DMS53 (cell line): ENCODE data around the gene SHOX.
"Not testable (repeated sequence)": the region's sequence is repeated elsewhere in the genome, so short reads cannot be mapped to it uniquely, and the experiment has no call there.

ENCODE experiments used
- DNase-seq: peaks from one replicate; lab custom pipeline; 2025; lab: John Stamatoyannopoulos, UW

The SHOX gene

DNA sequence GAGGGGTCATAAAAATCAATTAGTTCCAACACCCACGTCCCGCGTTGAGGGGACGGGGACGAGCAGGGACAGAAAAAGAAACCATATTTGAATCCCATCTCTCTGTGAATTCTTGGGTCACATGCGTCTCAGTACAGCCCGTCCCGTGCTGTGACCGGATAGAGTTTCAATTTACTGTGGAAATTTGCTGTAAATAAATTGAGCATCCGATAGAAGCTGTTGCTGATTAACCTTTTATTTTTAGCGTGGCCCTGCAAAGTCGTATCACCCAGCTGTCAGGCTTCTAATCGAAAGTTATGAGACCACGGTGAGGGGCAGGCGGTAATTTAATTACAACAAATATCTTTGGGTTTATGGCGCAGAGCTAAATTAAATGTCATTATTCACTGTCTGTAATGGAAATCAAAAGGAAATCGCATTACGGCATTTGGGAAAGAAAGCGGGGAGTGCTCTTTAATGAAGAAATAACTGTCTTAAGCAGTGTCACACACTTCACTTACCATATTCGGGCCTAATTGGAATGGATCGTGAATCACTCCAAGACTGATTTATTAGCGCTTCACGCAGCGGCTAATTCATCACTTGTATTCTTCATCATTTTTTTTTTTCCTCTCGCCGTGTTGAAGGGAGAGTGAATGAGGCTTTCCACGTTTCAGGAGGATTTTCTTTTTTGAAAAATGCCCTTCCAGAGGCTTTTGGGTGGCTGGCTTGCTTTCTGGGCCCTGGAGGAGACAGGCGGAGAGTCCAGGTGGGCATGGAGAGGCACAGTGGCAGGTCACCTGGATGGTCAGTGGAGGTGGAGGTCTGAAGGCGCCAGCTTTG is 7.3 kb downstream of the SHOX start:
- no peak for DNase-seq

DNA sequence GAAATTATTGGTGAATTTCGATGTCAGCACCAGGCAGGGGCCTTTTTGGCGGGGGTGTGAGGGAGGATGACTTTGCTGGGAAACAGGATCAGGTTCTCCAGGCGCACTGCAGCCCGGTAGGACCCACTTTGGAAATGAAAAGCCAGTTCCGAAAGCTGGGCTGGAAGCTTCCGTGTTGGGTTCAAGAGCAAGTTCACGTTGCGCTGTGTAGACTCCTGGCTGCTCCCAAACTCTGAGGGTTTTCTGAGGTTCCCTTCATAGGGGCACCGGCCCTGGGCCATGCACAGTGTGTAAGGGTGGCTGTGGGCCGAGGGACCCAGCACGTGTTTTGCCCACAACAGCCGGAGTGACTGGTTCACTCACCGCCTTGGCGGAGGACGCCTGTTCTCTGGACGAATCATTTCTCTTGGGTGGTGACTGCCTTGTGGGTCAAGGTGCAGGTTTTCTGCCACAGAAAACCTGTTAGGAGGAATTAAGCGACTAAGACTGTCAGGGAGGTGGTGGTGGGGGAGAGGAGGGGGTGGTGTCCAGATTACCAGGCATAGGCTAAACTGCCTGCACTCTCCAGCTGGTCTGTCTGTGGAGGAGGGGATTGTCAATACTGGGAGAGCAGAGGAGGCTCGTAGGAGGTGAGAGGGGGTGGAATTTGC is 8.0 kb downstream of the SHOX start:
- DNase-seq = no peak

- no peak for DNase-seq
Observed at GRCh38 chrX:639151-639550, 8.6 kb downstream of the SHOX start.

DNA sequence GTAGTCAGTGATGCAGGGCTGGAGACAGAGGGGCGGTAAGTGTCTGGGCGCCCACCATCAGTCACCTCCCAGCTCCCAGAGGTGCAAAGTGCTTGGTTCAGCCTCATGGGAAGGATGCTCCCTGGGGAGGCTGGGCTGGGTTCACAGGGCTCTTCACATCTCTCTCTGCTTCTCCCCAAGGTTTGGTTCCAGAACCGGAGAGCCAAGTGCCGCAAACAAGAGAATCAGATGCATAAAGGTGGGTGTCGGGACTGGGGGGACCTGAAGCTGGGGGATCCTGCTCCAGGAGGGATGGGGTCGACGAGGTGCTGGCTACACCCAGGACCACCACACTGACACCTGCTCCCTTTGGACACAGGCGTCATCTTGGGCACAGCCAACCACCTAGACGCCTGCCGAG is 10.1 kb downstream of the SHOX start:
- DNase-seq = no peak

DNA sequence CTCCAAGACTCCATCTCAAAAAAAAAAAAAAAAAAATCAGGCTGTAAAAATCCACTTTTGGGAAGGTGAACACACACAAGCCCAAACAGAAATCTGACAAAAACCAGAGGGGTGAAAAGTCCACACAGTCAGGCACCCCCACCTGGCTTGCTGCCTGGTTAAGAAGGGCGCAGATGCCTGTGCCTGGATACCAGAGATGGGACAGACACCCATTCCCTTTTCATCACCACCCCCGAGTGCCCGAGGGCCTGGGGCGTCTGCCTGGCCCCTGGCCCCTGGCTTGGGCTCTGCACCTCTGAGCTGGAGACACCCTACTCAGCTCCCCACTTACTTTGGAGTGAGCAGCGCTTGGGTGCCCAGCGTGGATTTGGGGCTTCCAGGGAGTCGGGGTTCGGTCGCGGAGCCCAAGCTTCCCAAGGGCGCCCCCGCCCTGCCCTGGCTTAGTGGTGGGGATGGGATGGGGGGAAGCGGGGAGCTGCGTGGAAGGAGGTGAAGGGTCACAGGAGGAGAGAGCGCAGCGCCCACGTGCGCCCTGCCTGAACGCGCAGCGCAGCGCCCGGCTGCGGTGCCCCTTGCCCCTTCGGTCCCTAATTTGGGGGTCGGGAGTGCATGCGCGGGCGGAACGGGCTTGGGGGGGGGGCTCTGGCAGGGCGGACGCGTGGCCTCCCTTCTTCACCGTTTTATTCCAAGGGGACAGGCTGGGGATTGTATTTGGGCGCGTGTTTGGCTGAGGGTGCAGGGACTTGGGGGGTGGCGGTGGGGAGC is 11.3 kb downstream of the SHOX start:
- no peak for DNase-seq

DNA sequence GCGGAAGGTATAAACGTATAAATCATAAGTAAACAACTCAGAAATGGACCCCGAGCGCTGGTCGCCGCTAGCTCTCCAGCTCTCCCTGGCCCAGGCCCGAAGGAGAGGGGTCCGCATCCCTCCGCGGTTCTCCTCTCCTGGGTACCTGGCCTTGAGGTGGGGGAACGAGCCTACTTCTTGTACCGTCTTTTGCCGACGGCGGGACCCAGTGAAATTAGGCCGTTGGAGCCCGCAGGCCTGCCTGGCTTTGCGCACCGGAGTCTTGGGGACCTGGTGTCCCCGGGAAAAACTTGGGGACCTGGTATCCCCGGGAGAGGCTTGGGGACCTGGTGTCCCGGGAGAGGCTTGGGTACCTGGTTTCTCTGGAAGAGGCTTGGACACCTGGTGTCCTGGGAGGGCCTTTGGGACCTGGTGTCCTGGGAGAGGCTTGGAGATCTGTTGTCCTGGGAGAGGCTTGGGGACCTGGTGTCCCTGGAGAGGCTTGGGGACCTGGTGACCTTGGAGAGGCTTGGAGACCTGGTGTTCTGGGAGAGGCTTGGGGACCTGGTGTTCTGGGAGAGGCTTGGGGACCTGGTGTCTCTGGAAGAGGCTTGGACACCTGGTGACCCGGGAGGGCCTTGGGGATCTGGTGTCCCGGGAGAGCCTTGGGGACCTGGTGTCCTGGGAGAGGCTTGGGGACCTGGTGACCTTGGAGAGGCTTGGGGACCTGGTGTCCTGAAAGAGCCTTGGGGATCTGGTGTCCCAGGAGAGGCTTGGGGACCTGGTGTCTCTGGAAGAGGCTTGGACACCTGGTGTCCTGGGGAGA is 12.0 kb downstream of the SHOX start:
- no peak for DNase-seq

GRCh38 chrX:643241-643595 is 12.6 kb downstream of the SHOX start:
- DNase-seq = no peak

DNA sequence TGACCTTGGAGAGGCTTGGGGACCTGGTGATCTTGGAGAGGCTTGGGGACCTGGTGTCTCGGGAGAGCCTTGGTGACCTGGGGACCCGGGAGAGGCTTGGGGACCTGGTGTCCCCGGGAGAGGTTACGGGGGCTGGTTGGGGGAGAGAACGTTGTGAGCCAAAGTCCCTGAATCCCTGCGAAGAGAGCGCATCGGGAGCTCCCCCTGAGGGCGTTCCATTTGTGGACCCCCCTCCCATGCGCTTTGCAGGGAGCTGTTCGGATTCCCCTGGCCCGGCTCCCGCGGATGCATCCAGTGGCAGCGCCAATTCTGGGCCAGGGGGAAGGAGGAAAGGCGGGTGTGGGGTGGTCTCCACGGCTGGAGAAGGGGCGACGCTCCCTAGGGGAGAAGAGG is 13.3 kb downstream of the SHOX start:
- no peak for DNase-seq

DNA sequence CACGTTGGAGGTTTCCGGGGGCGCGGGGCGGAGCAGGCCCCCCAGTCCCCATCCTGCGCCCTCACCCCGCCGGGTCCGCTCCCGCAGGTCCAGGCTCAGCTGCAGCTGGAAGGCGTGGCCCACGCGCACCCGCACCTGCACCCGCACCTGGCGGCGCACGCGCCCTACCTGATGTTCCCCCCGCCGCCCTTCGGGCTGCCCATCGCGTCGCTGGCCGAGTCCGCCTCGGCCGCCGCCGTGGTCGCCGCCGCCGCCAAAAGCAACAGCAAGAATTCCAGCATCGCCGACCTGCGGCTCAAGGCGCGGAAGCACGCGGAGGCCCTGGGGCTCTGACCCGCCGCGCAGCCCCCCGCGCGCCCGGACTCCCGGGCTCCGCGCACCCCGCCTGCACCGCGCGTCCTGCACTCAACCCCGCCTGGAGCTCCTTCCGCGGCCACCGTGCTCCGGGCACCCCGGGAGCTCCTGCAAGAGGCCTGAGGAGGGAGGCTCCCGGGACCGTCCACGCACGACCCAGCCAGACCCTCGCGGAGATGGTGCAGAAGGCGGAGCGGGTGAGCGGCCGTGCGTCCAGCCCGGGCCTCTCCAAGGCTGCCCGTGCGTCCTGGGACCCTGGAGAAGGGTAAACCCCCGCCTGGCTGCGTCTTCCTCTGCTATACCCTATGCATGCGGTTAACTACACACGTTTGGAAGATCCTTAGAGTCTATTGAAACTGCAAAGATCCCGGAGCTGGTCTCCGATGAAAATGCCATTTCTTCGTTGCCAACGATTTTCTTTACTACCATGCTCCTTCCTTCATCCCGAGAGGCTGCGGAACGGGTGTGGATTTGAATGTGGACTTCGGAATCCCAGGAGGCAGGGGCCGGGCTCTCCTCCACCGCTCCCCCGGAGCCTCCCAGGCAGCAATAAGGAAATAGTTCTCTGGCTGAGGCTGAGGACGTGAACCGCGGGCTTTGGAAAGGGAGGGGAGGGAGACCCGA is 14.0 kb downstream of the SHOX start:
- no peak for DNase-seq

- no peak for DNase-seq
Observed at GRCh38 chrX:646228-646495, 15.6 kb downstream of the SHOX start.

GRCh38 chrX:646796-647195 is 16.2 kb downstream of the SHOX start:
- DNase-seq = no peak

DNA sequence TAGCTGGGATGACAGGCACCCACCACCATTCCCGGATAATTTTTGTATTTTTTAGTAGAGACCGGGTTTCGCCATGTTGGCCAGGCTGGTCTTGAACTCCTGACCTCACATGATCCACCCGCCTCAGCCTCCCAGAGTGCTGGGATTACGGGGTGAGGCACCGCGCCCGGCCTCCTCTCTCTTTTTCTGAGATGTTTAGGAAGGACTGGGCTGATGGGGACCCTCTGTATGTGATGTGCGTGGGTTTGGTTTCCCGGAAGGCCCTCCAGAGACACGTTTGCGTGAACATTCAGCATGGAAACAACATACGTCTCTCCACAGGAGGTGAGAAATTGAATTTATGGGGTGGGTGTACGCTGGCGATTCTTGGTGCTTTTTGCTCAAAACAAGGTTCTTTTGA is 18.6 kb downstream of the SHOX start:
- no peak for DNase-seq

GRCh38 chrX:650324-650723 is 19.7 kb downstream of the SHOX start:
- DNase-seq = no peak

GRCh38 chrX:650811-651210 is 20.2 kb downstream of the SHOX start:
- DNase-seq = no peak

GRCh38 chrX:651922-652321 is 21.3 kb downstream of the SHOX start:
- DNase-seq = not testable (repeated sequence)

DNA sequence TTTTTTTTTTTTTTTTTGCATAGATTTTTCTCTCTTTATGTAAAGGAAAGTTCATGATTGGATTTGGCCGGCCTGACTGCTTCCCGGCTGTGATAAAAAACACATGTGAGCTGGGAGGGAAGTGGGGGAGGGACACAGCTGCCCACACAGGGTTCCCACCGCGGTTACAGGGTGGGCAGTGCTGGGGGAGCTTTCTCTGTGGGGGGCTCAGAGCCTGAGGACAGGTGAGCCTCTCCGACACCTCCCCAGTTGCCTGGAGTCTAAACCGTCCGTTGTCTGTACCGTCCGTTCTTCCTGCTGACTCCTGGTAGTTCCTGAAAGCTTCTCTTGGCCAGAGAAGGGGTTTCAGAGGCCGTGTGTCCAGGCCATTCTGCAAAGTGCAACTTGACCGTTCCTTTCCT is 21.8 kb downstream of the SHOX start:
- no peak for DNase-seq

DNA sequence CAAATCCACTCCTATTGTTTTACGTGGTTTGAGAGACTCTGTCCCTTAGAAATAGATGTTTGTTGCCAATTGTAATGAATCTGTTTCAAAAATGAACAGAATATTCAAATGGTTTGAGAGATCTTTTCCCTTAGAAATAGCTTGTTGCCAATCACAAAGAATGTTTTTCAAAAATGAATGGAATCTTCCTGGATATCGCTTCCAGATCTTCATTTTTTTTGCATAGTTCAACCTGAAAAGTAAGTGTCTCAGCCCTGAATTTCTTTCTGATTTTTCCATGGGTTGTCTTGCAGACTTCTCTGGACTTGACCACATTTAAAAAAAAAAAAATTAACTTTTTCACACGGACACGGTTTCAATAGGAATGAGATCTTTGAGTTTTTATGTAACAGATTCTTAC is 22.7 kb downstream of the SHOX start:
- no peak for DNase-seq

- DNase-seq = no peak
Observed at GRCh38 chrX:661154-661553, 30.6 kb downstream of the SHOX start.

GRCh38 chrX:662126-662525 is 31.5 kb downstream of the SHOX start:
- no peak for DNase-seq

- no peak for DNase-seq
Observed at GRCh38 chrX:663841-664240, 33.2 kb downstream of the SHOX start.
